GM18520 (cell line): ENCODE data around the gene DENND1A.
A peak's percentile ranks its signal among the peaks of the same experiment; 100 is the strongest.
"Not testable (repeated sequence)": the region's sequence is repeated elsewhere in the genome, so short reads cannot be mapped to it uniquely, and the experiment has no call there.

Source experiments
- ATAC-seq: cut with Tn5 transposase; IDR thresholded peaks from one replicate; pipeline ENCODE4 v1.9.1; 2021; ENCODE audit not compliant: unreplicated experiment

The DENND1A gene

GRCh38 chr9:123929870-123930831 lies at the start of gene DENND1A:
TSS of gene DENND1A (minus strand) at chr9:123930126. CDS start at chr9:123929905, 221 bp downstream.
- peak; percentile 44 for ATAC-seq

GRCh38 chr9:123978981-123979380 lies 49.1 kb upstream of the DENND1A start:
- ATAC-seq, result no peak

- ATAC-seq, result not testable (repeated sequence)
Observed at GRCh38 chr9:123976579-123976978, 46.7 kb upstream of the DENND1A start.

GRCh38 chr9:123975871-123976270 lies 45.9 kb upstream of the DENND1A start:
- no peak for ATAC-seq

GRCh38 chr9:123974471-123974870 lies 44.5 kb upstream of the DENND1A start:
- ATAC-seq, result no peak

GRCh38 chr9:123973590-123974223 lies 43.8 kb upstream of the DENND1A start:
- ATAC-seq, result no peak

GRCh38 chr9:123972618-123973017 lies 42.7 kb upstream of the DENND1A start:
- ATAC-seq, result no peak

- no peak for ATAC-seq
Observed at GRCh38 chr9:123967323-123967722, 37.4 kb upstream of the DENND1A start.

GRCh38 chr9:123965801-123966686 lies 36.1 kb upstream of the DENND1A start:
- ATAC-seq, result no peak

- no peak for ATAC-seq
Observed at GRCh38 chr9:123964761-123965160, 34.8 kb upstream of the DENND1A start.

GRCh38 chr9:123960965-123961364 lies 31.0 kb upstream of the DENND1A start:
- no peak for ATAC-seq

- no peak for ATAC-seq
Observed at GRCh38 chr9:123960366-123960765, 30.4 kb upstream of the DENND1A start.

GRCh38 chr9:123959787-123960186 lies 29.9 kb upstream of the DENND1A start:
- no peak for ATAC-seq

- no peak for ATAC-seq
Observed at GRCh38 chr9:123957731-123958130, 27.8 kb upstream of the DENND1A start.

GRCh38 chr9:123957168-123957721 lies 27.3 kb upstream of the DENND1A start:
- no peak for ATAC-seq

- ATAC-seq, result no peak
Observed at GRCh38 chr9:123955637-123956036, 25.7 kb upstream of the DENND1A start.

- ATAC-seq, result no peak
Observed at GRCh38 chr9:123954518-123955280, 24.8 kb upstream of the DENND1A start.

GRCh38 chr9:123952641-123953495 lies 22.9 kb upstream of the DENND1A start:
- ATAC-seq, result no peak

GRCh38 chr9:123948286-123948685 lies 18.4 kb upstream of the DENND1A start:
- no peak for ATAC-seq
